Measurements from ENCODE around the gene B9D1. TPM values are rescaled to one million over a fixed set of nuclear protein-coding genes. Genes with fewer than 3 reads are reported as not detected.
A peak's percentile ranks its signal among the peaks of the same experiment; 100 is the strongest.

The B9D1 gene
- polyA plus RNA-seq, 1 experiment: 55.8 TPM

DNA sequence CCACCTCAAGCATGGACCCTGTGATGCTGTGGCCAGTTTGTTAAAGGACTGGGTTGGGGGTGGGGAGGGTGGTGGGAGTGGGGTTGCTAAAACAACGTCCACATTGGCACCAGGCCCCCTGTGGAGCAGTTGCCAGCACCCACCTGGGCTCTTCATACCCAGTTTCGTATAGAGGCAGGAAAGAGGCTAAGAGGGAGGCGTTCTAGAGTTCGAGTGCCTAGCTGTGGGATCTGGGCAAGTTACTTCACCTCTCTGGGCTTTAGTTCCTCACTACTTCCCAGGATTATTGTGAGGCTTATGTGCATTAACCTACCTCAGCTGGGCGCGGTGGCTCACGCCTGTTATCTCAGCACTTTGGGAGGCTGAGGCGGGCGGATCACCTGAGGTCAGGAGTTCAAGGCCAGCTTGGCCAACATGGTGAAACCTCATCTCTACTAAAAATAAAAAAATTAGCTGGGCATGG is 23.0 kb upstream of the B9D1 start:
- CTCF ChIA-PET: interaction anchor here (0.6 to 10.2 kb wide), 5 partner anchors 11 to 62 kb away, joined by 3 to 78 read pairs (median 6); partner anchors contain the start of gene RNF112
- Histone ChIP-seq H3K27me3 (ENCODE audit: control insufficient read depth, insufficient read depth, low read length) (no peaks in the 10 kb centered on the region), H3K4me3 (ENCODE audit: low read depth, low read length) (no peak overlapping the region; the same call in 1 of the 2 replicates), H3K36me3 (ENCODE audit: control insufficient read depth, insufficient read depth, low read length) (peaks cover 33% of the 10 kb centered on the region)
- DNase-seq (ENCODE audit: low read depth): no peak
- POLR2A ChIA-PET: no interaction called here
- no peak for TF ChIP-seq CTCF (IDR thresholded peaks at IDR 0.05; ENCODE audit: insufficient read depth, low read depth, low read length)

- ChIA-PET POLR2A (no interaction called here), CTCF (interaction anchor here (1.5 to 10.2 kb wide), 4 partner anchors 10 to 63 kb away, joined by 4 to 78 read pairs (median 7); partner anchors contain the start of gene RNF112)
- Histone ChIP-seq H3K4me3 (ENCODE audit: low read depth, low read length) (no peak overlapping the region), H3K36me3 (ENCODE audit: control insufficient read depth, insufficient read depth, low read length) (peaks cover 38% of the 10 kb centered on the region), H3K27me3 (ENCODE audit: control insufficient read depth, insufficient read depth, low read length) (no peaks in the 10 kb centered on the region)
- DNase-seq (ENCODE audit: low read depth): peak; percentile 64
- TF ChIP-seq CTCF (IDR thresholded peaks at IDR 0.05; ENCODE audit: insufficient read depth, low read depth, low read length): no peak
Observed at GRCh38 chr17:19384723-19385391, 22.3 kb upstream of the B9D1 start.

DNA sequence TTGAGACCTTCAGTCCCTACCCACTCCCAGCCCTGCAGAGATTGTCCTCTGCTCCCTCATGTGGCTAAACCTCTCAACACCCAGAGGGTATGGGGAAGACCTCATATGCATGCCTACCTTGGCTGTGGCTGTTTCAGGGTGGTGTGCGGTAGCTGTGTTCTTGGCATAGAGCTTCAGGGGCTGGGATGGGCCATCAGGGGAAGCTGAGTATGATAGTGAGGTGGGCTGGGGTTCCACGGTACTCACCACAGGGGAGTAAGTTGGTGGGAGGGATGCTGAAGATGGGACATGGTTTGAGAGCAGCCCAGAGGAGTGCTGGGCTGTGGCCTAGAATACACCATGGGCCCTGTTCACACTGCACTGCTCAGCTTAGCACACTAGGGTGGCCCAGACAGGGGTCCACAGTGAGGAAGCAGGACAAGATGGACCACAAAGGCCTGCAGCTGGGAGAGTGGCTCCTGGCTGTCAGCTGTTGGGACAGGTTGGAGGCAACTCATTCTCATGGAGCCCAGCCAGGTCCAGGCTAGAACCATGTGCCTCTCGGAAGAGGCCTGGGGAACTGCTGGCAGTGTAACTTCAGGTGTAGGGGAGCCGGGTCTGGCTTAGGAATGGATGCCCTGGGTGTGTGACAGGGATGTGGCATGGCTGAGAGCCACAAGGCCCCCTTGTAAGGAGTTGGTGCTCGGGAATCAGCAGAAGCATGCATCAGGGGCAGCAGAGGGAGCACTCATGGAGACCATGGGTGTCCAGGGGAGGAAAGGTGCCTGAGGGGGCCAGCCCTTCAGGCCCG is 21.4 kb upstream of the B9D1 start:
- CTCF ChIA-PET: interaction anchor here (1.5 to 10.2 kb wide), 4 partner anchors 10 to 64 kb away, joined by 4 to 78 read pairs (median 7); partner anchors contain the start of gene RNF112
- H3K4me3 ChIP-seq (ENCODE audit: low read depth, low read length): no peak overlapping the region
- peaks cover 40% of the 10 kb centered on the region for H3K36me3 ChIP-seq (ENCODE audit: control insufficient read depth, insufficient read depth, low read length)
- DNase-seq (ENCODE audit: low read depth): no peak
- H3K27me3 ChIP-seq (ENCODE audit: control insufficient read depth, insufficient read depth, low read length): no peaks in the 10 kb centered on the region
- no peak for TF ChIP-seq CTCF (IDR thresholded peaks at IDR 0.05; ENCODE audit: insufficient read depth, low read depth, low read length)
- POLR2A ChIA-PET: no interaction called here

DNA sequence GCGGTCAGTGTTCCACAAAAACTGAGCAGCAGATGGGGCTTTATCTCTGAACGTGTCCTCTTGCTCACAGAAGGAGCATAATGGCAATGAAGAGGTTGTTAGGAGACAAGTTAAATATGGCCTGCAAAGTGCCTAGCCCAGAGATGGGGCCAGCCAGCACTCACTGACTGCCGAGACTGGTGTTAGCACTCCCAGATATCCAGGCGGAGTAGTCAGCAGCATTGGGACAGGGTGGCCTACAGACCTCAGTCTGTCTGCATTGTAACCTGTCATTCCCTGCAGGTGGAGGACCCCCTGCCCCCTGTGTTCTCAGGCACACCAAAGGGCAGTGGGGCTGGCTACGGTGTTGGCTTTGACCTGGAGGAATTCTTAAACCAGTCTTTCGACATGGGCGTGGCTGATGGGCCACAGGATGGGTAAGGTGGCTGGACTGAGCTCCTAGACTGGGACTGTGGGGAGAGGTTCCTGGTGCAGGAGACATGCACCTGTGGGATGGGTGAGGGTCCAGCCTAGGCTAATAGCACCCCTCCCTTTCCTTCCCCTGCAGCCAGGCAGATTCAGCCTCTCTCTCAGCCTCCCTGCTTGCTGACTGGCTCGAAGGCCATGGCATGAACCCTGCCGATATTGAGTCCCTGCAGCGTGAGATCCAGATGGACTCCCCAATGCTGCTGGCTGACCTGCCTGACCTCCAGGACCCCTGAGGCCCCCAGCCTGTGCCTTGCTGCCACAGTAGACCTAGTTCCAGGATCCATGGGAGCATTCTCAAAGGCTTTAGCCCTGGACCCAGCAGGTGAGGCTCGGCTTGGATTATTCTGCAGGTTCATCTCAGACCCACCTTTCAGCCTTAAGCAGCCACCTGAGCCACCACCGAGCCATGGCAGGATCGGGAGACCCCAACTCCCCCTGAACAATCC is 20.3 kb upstream of the B9D1 start:
- no peak for TF ChIP-seq CTCF (IDR thresholded peaks at IDR 0.05; ENCODE audit: insufficient read depth, low read depth, low read length)
- H3K4me3 ChIP-seq (ENCODE audit: low read depth, low read length): no peak overlapping the region
- no peak for DNase-seq (ENCODE audit: low read depth)
- no peaks in the 10 kb centered on the region for H3K27me3 ChIP-seq (ENCODE audit: control insufficient read depth, insufficient read depth, low read length)
- peaks cover 40% of the 10 kb centered on the region for H3K36me3 ChIP-seq (ENCODE audit: control insufficient read depth, insufficient read depth, low read length)
- ChIA-PET POLR2A (no interaction called here), CTCF (interaction anchor here (2.9 to 10.2 kb wide), 2 partner anchors 28 to 65 kb away, joined by 6 to 78 read pairs; partner anchors contain the start of gene RNF112)
